Urothelium cell line (cell line): Measurements from ENCODE around the gene DDN.

Experiments
- DNase-seq: peaks from one replicate; pipeline ENCODE4 v3.0.0; 2011; ENCODE audit warnings: low spot score, mixed read lengths
- FAIRE-seq: peaks from 2 replicates; lab custom pipeline; 2011; peaks lifted over from hg19 to GRCh38; lab: Jason Lieb, UNC

DDN gene

GRCh38 chr12:48985901-48986300, 13.3 kb downstream of the DDN start:
- FAIRE-seq (no peak), DNase-seq (no peak)

- DNase-seq: no peak
- no peak for FAIRE-seq
Observed at GRCh38 chr12:48985475-48985897, 13.7 kb downstream of the DDN start.

- DNase-seq (no peak), FAIRE-seq (no peak)
Observed at GRCh38 chr12:48982397-48983080, 16.6 kb downstream of the DDN start.

- no peak for FAIRE-seq
- no peak for DNase-seq
Observed at GRCh38 chr12:48981757-48982157, 17.4 kb downstream of the DDN start.

- FAIRE-seq (no peak), DNase-seq (no peak)
Observed at GRCh38 chr12:48980953-48981756, 18.0 kb downstream of the DDN start.

GRCh38 chr12:48980389-48980952, 18.7 kb downstream of the DDN start:
- no peak for DNase-seq
- FAIRE-seq: no peak

- FAIRE-seq (no peak), DNase-seq (no peak)
Observed at GRCh38 chr12:48979602-48980388, 19.4 kb downstream of the DDN start.

- FAIRE-seq: no peak
Observed at GRCh38 chr12:48978741-48979601, 20.2 kb downstream of the DDN start.

GRCh38 chr12:48978291-48978740, 20.9 kb downstream of the DDN start, which contains the start of gene WNT1:
Gene WNT1 (plus strand): TSS chr12:48978322. CDS start chr12:48978651, 329 bp downstream.
- FAIRE-seq (no peak), DNase-seq (no peak)

More at GRCh38 chr12:48978741-48979601, 20.2 kb downstream of the DDN start:
- no peak for DNase-seq

- FAIRE-seq (peak; percentile 67), DNase-seq (peak; percentile 82)
Observed at GRCh38 chr12:48977290-48978281, 21.6 kb downstream of the DDN start.

GRCh38 chr12:48973941-48974673, 25.1 kb downstream of the DDN start:
- DNase-seq (no peak), FAIRE-seq (no peak)

GRCh38 chr12:48973531-48973930, 25.6 kb downstream of the DDN start:
- FAIRE-seq (no peak), DNase-seq (no peak)

GRCh38 chr12:48972952-48973483, 26.2 kb downstream of the DDN start:
- DNase-seq (no peak), FAIRE-seq (no peak)

- FAIRE-seq: no peak
- DNase-seq: no peak
Observed at GRCh38 chr12:48972213-48972951, 26.8 kb downstream of the DDN start.

GRCh38 chr12:48970702-48971334, 28.4 kb downstream of the DDN start:
- FAIRE-seq: no peak
- no peak for DNase-seq

GRCh38 chr12:48969833-48970701, 29.1 kb downstream of the DDN start:
- DNase-seq (no peak), FAIRE-seq (no peak)
